Breast epithelium (tissue), 4 donors: Measurements from ENCODE around the gene KCNC3. TPM values are rescaled to one million over a fixed set of nuclear protein-coding genes. Genes with fewer than 3 reads are reported as not detected.

ENCODE experiments used
- DNase-seq, 2 donors: peaks; one replicate each; pipeline ENCODE4 v3.0.0-alpha.2; 2019; ENCODE audit warnings: low spot score in 2 of 2
- H3K27ac ChIP-seq, 2 donors: fragments of 200-600 bp; sonication (generic) in 1 of 2; one replicate each; pipeline ENCODE4 v1.5.1; 2016 to 2019; ENCODE audit warnings: mild to moderate bottlenecking in 1 of 2
- H3K27me3 ChIP-seq, 2 donors: fragments of 200-600 bp; sonication (generic) in 1 of 2; one replicate each; pipeline versions ENCODE4 v1.5.1 to v1.6.0; 2017 to 2019; ENCODE audit warnings: control low read depth in 1 of 2, mild to moderate bottlenecking in 1 of 2
- H3K36me3 ChIP-seq: fragments of 200-600 bp; one replicate; pipeline ENCODE4 v1.5.1; 2019
- H3K4me1 ChIP-seq, 2 donors: fragments of 200-600 bp; sonication (generic); one replicate each; pipeline ENCODE4 v1.5.1; 2016 to 2019; ENCODE audit warnings: control low read depth in 1 of 2
- H3K4me3 ChIP-seq, 3 donors: fragments of 200-600 bp; sonication (generic); 1 replicate in 2 of 3; 2 replicates in 1 of 3; pipeline ENCODE4 v1.5.1; 2016 to 2019; ENCODE audit warnings: mild to moderate bottlenecking in 3 of 3, moderate library complexity in 2 of 3
- H3K9me3 ChIP-seq, 2 donors: fragments of 200-600 bp; sonication (generic) in 1 of 2; one replicate each; pipeline ENCODE4 v1.5.1; 2016 to 2019; ENCODE audit warnings: control low read depth in 1 of 2
- CTCF ChIP-seq, 3 donors: fragments of 450-650 bp; IDR thresholded peaks; one replicate each; pipeline ENCODE4 v1.5.1; 2016 to 2017; ENCODE audit warnings: antibody characterized with exemption in 3 of 3, mild to moderate bottlenecking in 3 of 3, moderate library complexity in 3 of 3
- POLR2A ChIP-seq: fragments of 450-650 bp; IDR thresholded peaks from one replicate; pipeline ENCODE4 v1.6.1; 2016; ENCODE audit warnings: antibody characterized with exemption, mild to moderate bottlenecking, moderate library complexity
- POLR2AphosphoS5 ChIP-seq, 3 donors: sonication (generic); formaldehyde crosslinking; IDR thresholded peaks; one replicate each; pipeline ENCODE4 v1.6.1; 2017; ENCODE audit warnings: antibody characterized with exemption in 3 of 3
- intact Hi-C: fragments of 100-400 bp; cut with DNase I; formaldehyde crosslinking; loops from one replicate; pipeline ENCODE4 v1.15.1; 2023; ENCODE audit warnings: low total_unique reads
- total RNA-seq, 3 donors: library from RNA; depleted of rRNA; stranded (reverse); fragments of >200 nt; gene quantifications; one replicate each; pipeline ENCODE4 v1.1.0, GENCODE V29; 2016

The KCNC3 gene
- total RNA-seq, 3 donors from 2014 or later = 0.32 to 3.7 (median 1.6) TPM

- Histone ChIP-seq H3K4me1 (no peaks in the 10 kb centered on the region), H3K4me3 (no peak overlapping the region), H3K27ac (no peak overlapping the region), H3K27me3 (no peaks in the 10 kb centered on the region), H3K9me3 (peaks cover 7 to 22% of the 10 kb centered on the region in 2 donors), H3K36me3 (no peaks in the 10 kb centered on the region)
- no peak for DNase-seq
- TF ChIP-seq POLR2AphosphoS5 (IDR thresholded peaks at IDR 0.05) (no peak), CTCF (IDR thresholded peaks at IDR 0.05) (no peak), POLR2A (no peak)
- intact Hi-C loops = no loop called here
These were observed 41.8 kb downstream of the KCNC3 start for GRCh38 chr19:50287331-50287730.

- peaks cover 7 to 22% of the 10 kb centered on the region in 2 donors for H3K9me3 ChIP-seq
- no peak overlapping the region for H3K4me3 ChIP-seq
- no peaks in the 10 kb centered on the region for H3K4me1 ChIP-seq
- H3K27me3 ChIP-seq = no peaks in the 10 kb centered on the region
- intact Hi-C loops = no loop called here
- TF ChIP-seq POLR2A = no peak
- DNase-seq = no peak
- H3K27ac ChIP-seq = no peak overlapping the region
- no peaks in the 10 kb centered on the region for H3K36me3 ChIP-seq
These were observed 42.7 kb downstream of the KCNC3 start for GRCh38 chr19:50286443-50286842.

- H3K4me1 ChIP-seq = no peaks in the 10 kb centered on the region
- no peak for DNase-seq
- H3K9me3 ChIP-seq = peaks cover 7 to 22% of the 10 kb centered on the region in 2 donors
- H3K27ac ChIP-seq = no peak overlapping the region
- TF ChIP-seq POLR2AphosphoS5 (IDR thresholded peaks at IDR 0.05) (no peak), POLR2A (no peak), CTCF (IDR thresholded peaks at IDR 0.05) (no peak)
- intact Hi-C loops = no loop called here
- H3K27me3 ChIP-seq = no peaks in the 10 kb centered on the region
- no peak overlapping the region for H3K4me3 ChIP-seq
- no peaks in the 10 kb centered on the region for H3K36me3 ChIP-seq
These were observed 43.3 kb downstream of the KCNC3 start for GRCh38 chr19:50285833-50286232.

- H3K27me3 ChIP-seq = no peaks in the 10 kb centered on the region
- no peaks in the 10 kb centered on the region for H3K36me3 ChIP-seq
- no peaks in the 10 kb centered on the region for H3K4me1 ChIP-seq
- peaks cover 3 to 11% of the 10 kb centered on the region in 2 donors for H3K9me3 ChIP-seq
- no peak overlapping the region for H3K27ac ChIP-seq
- H3K4me3 ChIP-seq = no peak overlapping the region
- TF ChIP-seq POLR2A = no peak
- no peak for TF ChIP-seq POLR2AphosphoS5 (IDR thresholded peaks at IDR 0.05)
- no peak for TF ChIP-seq CTCF (IDR thresholded peaks at IDR 0.05)
- no peak for DNase-seq
- intact Hi-C loops = no loop called here
These were observed 47.7 kb downstream of the KCNC3 start for GRCh38 chr19:50281491-50281890.

GRCh38 chr19:50280983-50281382, 48.2 kb downstream of the KCNC3 start:
- intact Hi-C loops = no loop called here
- Histone ChIP-seq H3K36me3 (no peaks in the 10 kb centered on the region), H3K4me3 (no peak overlapping the region), H3K4me1 (no peaks in the 10 kb centered on the region), H3K27ac (no peak overlapping the region), H3K9me3 (peaks cover 0 to 7% of the 10 kb centered on the region in 2 donors), H3K27me3 (no peaks in the 10 kb centered on the region)
- no peak for TF ChIP-seq POLR2AphosphoS5 (IDR thresholded peaks at IDR 0.05)
- no peak for DNase-seq

- no peak overlapping the region for H3K27ac ChIP-seq
- no peak overlapping the region for H3K4me3 ChIP-seq
- intact Hi-C loops = no loop called here
- H3K4me1 ChIP-seq = no peaks in the 10 kb centered on the region
- no peaks in the 10 kb centered on the region for H3K27me3 ChIP-seq
- no peaks in the 10 kb centered on the region for H3K36me3 ChIP-seq
- no peak for DNase-seq
- no peaks in the 10 kb centered on the region for H3K9me3 ChIP-seq
- TF ChIP-seq POLR2A (no peak), CTCF (IDR thresholded peaks at IDR 0.05) (no peak), POLR2AphosphoS5 (IDR thresholded peaks at IDR 0.05) (no peak)
These were observed 49.1 kb downstream of the KCNC3 start for GRCh38 chr19:50280074-50280473.
